HCT116 (cell line): ENCODE data around the gene CDC42BPB.

Experiments used
- CEBPB ChIP-seq: IDR thresholded peaks from 2 replicates; pipeline ENCODE4 v1.6.1; 2012; ENCODE audit warnings: low read depth
- ELF1 ChIP-seq: IDR thresholded peaks from 2 replicates; pipeline ENCODE4 v1.6.1; 2012; ENCODE audit warnings: low read depth, borderline replicate concordance
- EZH2 ChIP-seq: fragments of 200-600 bp; sonication (generic); IDR thresholded peaks from 2 replicates; pipeline ENCODE4 v1.6.1; 2017; ENCODE audit warnings: antibody characterized with exemption, mixed run types
- EZH2phosphoT487 ChIP-seq: fragments of 200-600 bp; IDR thresholded peaks from 2 replicates; pipeline ENCODE4 v1.6.1; 2018; ENCODE audit warnings: antibody characterized with exemption, borderline replicate concordance
- JUND ChIP-seq: IDR thresholded peaks from 2 replicates; pipeline ENCODE4 v1.6.1; 2012
- POLR2A ChIP-seq: IDR thresholded peaks from 2 replicates; pipeline ENCODE4 v1.7.0; 2011; ENCODE audit warnings: borderline replicate concordance; ENCODE audit not compliant: insufficient read depth, insufficient read length; ENCODE audit errors: extremely low read depth
- POLR2AphosphoS5 ChIP-seq: IDR thresholded peaks from 2 replicates; pipeline ENCODE4 v1.6.1; 2011; ENCODE audit warnings: mild to moderate bottlenecking, low read depth, low read length, moderate library complexity
- RAD21 ChIP-seq: IDR thresholded peaks from 2 replicates; pipeline ENCODE4 v1.6.1; 2012; ENCODE audit warnings: low read depth, mild to moderate bottlenecking
- SIN3A ChIP-seq: IDR thresholded peaks from 2 replicates; pipeline ENCODE4 v1.6.1; 2012; ENCODE audit warnings: low read depth
- SRF ChIP-seq: IDR thresholded peaks from 2 replicates; pipeline ENCODE4 v1.6.1; 2012; ENCODE audit warnings: low read depth
- ZNF274 ChIP-seq: fragments of 200-500 bp; sonication (Bioruptor generic); IDR thresholded peaks from 2 replicates; pipeline ENCODE4 v1.6.1; 2014; ENCODE audit warnings: mild to moderate bottlenecking, low read depth, low read length, inconsistent platforms
- TF ChIP-seq, protein P1 (sequence below), 3 experiments: fragments of 200-600 bp in 1 of 3; sonication (generic) in 1 of 3; IDR thresholded peaks in 2 of 3; conservative IDR thresholded peaks in 1 of 3; 2 replicates each; pipeline ENCODE4 v1.5.1; 2012 to 2017; ENCODE audit warnings: low read depth in 2 of 3, low read length in 2 of 3, antibody characterized with exemption in 1 of 3, borderline replicate concordance in 1 of 3, control low read depth in 1 of 3, mild to moderate bottlenecking in 1 of 3, mixed read lengths in 1 of 3, mixed run types in 1 of 3, moderate library complexity in 1 of 3; ENCODE audit not compliant: insufficient read depth in 1 of 3
- TF ChIP-seq, protein P2 (sequence below): IDR thresholded peaks from 2 replicates; pipeline ENCODE4 v1.6.1; 2012

DNA sequence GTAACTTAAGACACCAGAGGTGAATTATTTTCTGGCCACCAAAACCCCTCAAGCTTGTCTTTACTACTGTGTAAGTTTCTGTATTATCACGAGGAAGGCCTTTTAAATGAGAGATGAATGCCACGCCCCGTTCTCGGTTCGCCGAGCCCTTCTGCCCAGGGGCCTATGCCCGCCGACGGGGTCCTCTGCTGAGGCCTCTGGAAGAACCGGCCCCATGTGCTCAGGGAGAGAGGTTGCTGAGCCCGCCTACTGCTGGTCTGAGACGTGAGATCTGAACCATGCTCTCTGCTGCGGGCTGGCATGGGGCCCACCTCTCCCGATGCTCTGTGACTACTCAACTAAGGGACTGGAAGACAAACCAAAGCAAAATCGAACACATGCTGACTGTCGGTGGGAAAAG lies 113.9 kb downstream of the CDC42BPB start:
- TF ChIP-seq CEBPB (no peak), POLR2A (no peak), ZNF274 (no peak), EZH2phosphoT487 (no peak), EZH2 (no peak), SIN3A (no peak), SRF (no peak), JUND (no peak), RAD21 (no peak), POLR2AphosphoS5 (no peak), ELF1 (no peak)
- TF ChIP-seq, protein P1, sequence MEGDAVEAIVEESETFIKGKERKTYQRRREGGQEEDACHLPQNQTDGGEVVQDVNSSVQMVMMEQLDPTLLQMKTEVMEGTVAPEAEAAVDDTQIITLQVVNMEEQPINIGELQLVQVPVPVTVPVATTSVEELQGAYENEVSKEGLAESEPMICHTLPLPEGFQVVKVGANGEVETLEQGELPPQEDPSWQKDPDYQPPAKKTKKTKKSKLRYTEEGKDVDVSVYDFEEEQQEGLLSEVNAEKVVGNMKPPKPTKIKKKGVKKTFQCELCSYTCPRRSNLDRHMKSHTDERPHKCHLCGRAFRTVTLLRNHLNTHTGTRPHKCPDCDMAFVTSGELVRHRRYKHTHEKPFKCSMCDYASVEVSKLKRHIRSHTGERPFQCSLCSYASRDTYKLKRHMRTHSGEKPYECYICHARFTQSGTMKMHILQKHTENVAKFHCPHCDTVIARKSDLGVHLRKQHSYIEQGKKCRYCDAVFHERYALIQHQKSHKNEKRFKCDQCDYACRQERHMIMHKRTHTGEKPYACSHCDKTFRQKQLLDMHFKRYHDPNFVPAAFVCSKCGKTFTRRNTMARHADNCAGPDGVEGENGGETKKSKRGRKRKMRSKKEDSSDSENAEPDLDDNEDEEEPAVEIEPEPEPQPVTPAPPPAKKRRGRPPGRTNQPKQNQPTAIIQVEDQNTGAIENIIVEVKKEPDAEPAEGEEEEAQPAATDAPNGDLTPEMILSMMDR (IDR thresholded peaks at IDR 0.05 in 2 of 3, conservative IDR thresholded peaks at IDR 0.05 in 1 of 3; ENCODE audit: borderline replicate concordance in 1 of 3, insufficient read depth in 1 of 3, low read depth in 2 of 3, low read length in 2 of 3) = no peak
- TF ChIP-seq, protein P2, sequence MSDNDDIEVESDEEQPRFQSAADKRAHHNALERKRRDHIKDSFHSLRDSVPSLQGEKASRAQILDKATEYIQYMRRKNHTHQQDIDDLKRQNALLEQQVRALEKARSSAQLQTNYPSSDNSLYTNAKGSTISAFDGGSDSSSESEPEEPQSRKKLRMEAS = no peak
